ENCODE measurements around the gene GPC1.

- TF ChIP-seq ZNF362 (CRISPR knock-in tag; IDR thresholded peaks at IDR 0.05; ENCODE audit: borderline replicate concordance): no peak
- no peak for TF ChIP-seq NFE2L2 (IDR thresholded peaks at IDR 0.05; ENCODE audit: low read length)
- TF ChIP-seq, protein P1, sequence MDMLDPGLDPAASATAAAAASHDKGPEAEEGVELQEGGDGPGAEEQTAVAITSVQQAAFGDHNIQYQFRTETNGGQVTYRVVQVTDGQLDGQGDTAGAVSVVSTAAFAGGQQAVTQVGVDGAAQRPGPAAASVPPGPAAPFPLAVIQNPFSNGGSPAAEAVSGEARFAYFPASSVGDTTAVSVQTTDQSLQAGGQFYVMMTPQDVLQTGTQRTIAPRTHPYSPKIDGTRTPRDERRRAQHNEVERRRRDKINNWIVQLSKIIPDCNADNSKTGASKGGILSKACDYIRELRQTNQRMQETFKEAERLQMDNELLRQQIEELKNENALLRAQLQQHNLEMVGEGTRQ (IDR thresholded peaks at IDR 0.05; ENCODE audit: low read depth, low read length): no peak
- TF ChIP-seq, protein P1 (CRISPR knock-in tag; IDR thresholded peaks at IDR 0.05; ENCODE audit: borderline replicate concordance): no peak
- no peak for TF ChIP-seq POLR2A (IDR thresholded peaks at IDR 0.05; ENCODE audit: insufficient read depth in 1 of 2, low read depth in 2 of 2, low read length in 2 of 2)
- TF ChIP-seq MIXL1 (CRISPR knock-in tag; IDR thresholded peaks at IDR 0.05): no peak
- no peak for TF ChIP-seq GLI4 (CRISPR knock-in tag; IDR thresholded peaks at IDR 0.05; ENCODE audit: borderline replicate concordance)
- no peak for TF ChIP-seq RFX5 (IDR thresholded peaks at IDR 0.05; ENCODE audit: low read depth, low read length)
Observed at GRCh38 chr2:240401781-240402551, 33.5 kb upstream of the GPC1 start.
